OCI-LY7 (cell line): ENCODE data around the gene DOCK1. TPM values are rescaled to one million over a fixed set of nuclear protein-coding genes. Genes with fewer than 3 reads are reported as not detected.

Experiments used
- BruUV-seq: library from RNA; stranded (reverse); fragments of 400-500 nt; replicated peaks from 2 replicates; lab custom pipeline; 2021; lab: Mats Ljungman, UMichigan
- CTCF ChIA-PET: fragments of 300-600 bp; sonication (Branson Sonifier 250); formaldehyde crosslinking; loops from one replicate; lab custom pipeline; 2022; ENCODE audit warnings: antibody characterized with exemption; ENCODE audit not compliant: unreplicated experiment; lab: Charles Lee
- POLR2A ChIA-PET: fragments of 300-600 bp; sonication (Branson Sonifier 250); formaldehyde crosslinking; loops from one replicate; lab custom pipeline; 2022; ENCODE audit warnings: antibody characterized with exemption; lab: Charles Lee
- DNase-seq: peaks from one replicate; pipeline ENCODE4 v3.0.0-alpha.2; 2015; ENCODE audit warnings: low spot score
- H2AFZ ChIP-seq: fragments of 200-600 bp; sonication (generic), shearing (Covaris generic); 2 replicates; pipeline ENCODE4 v1.6.1; 2014; ENCODE audit warnings: mild to moderate bottlenecking, antibody characterized with exemption, low read length, moderate library complexity
- H3K27ac ChIP-seq: fragments of 200-600 bp; sonication (generic); 2 replicates; pipeline ENCODE4 v1.5.1; 2014; ENCODE audit warnings: mixed run types, low read depth, mild to moderate bottlenecking, moderate library complexity, low read length, inconsistent platforms; ENCODE audit not compliant: poor library complexity, severe bottlenecking
- H3K36me3 ChIP-seq: fragments of 200-600 bp; sonication (generic); 2 replicates; pipeline ENCODE4 v1.6.1; 2014; ENCODE audit warnings: mild to moderate bottlenecking, antibody characterized with exemption, low read length, moderate library complexity, mixed read lengths; ENCODE audit not compliant: insufficient read depth
- H3K4me1 ChIP-seq: fragments of 200-600 bp; sonication (generic); 2 replicates; pipeline ENCODE4 v1.5.1; 2014; ENCODE audit warnings: mild to moderate bottlenecking, low read length; ENCODE audit not compliant: insufficient read depth, poor library complexity, severe bottlenecking
- H3K4me2 ChIP-seq: fragments of 200-600 bp; sonication (generic); 2 replicates; pipeline ENCODE4 v1.6.1; 2014; ENCODE audit warnings: mild to moderate bottlenecking, low read length
- H3K4me3 ChIP-seq: fragments of 200-600 bp; sonication (generic); 2 replicates; pipeline ENCODE4 v1.5.1; 2014; ENCODE audit warnings: mild to moderate bottlenecking, low read depth, low read length; ENCODE audit not compliant: poor library complexity, severe bottlenecking
- H3K79me2 ChIP-seq: fragments of 200-600 bp; sonication (generic); 2 replicates; pipeline ENCODE4 v1.6.1; 2016; ENCODE audit warnings: low read depth, mild to moderate bottlenecking, low read length, moderate library complexity, mixed read lengths; ENCODE audit not compliant: insufficient read depth
- H3K9me2 ChIP-seq: fragments of 200-600 bp; sonication (generic); 2 replicates; pipeline ENCODE4 v1.6.1; 2016; ENCODE audit warnings: mild to moderate bottlenecking, low read length, mixed read lengths; ENCODE audit not compliant: insufficient read depth
- H3K9me3 ChIP-seq: fragments of 200-600 bp; sonication (generic); 2 replicates; pipeline ENCODE4 v1.6.1; 2014; ENCODE audit warnings: mild to moderate bottlenecking, mixed run types, low read length, mixed read lengths
- H4K20me1 ChIP-seq: fragments of 200-600 bp; sonication (generic); 2 replicates; pipeline ENCODE4 v1.6.1; 2014; ENCODE audit warnings: mild to moderate bottlenecking, antibody characterized with exemption, low read length, moderate library complexity, mixed read lengths; ENCODE audit not compliant: insufficient read depth
- EZH2phosphoT487 ChIP-seq: fragments of 200-600 bp; sonication (generic); IDR thresholded peaks from 2 replicates; pipeline ENCODE4 v1.6.1; 2018; ENCODE audit warnings: low read depth, borderline replicate concordance, mild to moderate bottlenecking, mixed run types, antibody characterized with exemption, low read length, moderate library complexity, mixed read lengths
- intact Hi-C: fragments of 100-400 bp; cut with micrococcal nuclease; formaldehyde crosslinking; loops from one replicate; pipeline ENCODE4 v1.10.0; 2022; ENCODE audit not compliant: unreplicated experiment
- total RNA-seq, 2 experiments: library from RNA; depleted of rRNA in 1 of 2; stranded (reverse); fragments of >200 nt in 1 of 2; shearing (Covaris generic) in 1 of 2; gene quantifications; 2 replicates each; pipeline ENCODE4 v1.2.3, GENCODE V29; 2014 to 2022
- TF ChIP-seq, protein P1 (sequence below): fragments of 200-600 bp; sonication (generic); conservative IDR thresholded peaks from 2 replicates; pipeline ENCODE4 v1.5.1; 2014; ENCODE audit warnings: mild to moderate bottlenecking, antibody characterized with exemption, low read length, moderate library complexity, mixed read lengths

DOCK1 gene
- total RNA-seq, 2 experiments from 2014 or later, result not detected

DNA sequence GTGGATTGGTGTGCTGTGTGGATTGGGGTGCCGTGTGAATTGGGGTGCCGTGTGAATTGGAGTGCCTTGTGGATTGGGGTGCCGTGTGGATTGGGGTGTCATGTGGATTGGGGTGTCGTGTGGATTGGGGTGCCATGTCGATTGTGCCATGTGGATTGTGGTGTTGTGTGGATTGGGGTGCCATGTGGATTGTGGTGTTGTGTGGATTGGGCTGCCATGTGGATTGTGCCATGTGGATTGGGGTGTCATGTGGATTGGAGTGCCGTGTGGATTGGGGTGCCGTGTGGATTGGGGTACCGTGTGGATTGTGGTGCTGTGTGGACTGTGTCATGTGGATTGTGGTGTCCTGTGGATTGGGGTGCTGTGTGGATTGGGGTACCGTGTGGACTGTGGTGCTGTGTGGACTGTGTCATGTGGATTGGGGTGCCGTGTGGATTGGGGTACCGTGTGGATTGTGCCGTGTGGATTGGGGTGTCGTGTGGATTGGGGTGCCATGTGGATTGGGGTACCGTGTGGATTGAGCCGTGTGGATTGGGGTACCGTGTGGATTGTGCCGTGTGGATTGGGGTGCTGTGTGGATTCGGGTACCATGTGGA is 523.3 kb downstream of the DOCK1 start:
- ChIA-PET POLR2A (no interaction called here), CTCF (no interaction called here)
- H2AFZ ChIP-seq, result no peak overlapping the region
- DNase-seq, result no peak
- no TSS peak for BruUV-seq
- intact Hi-C loops, result no loop called here
- no peaks in the 10 kb centered on the region for H3K36me3 ChIP-seq
- H3K9me3 ChIP-seq, result no peaks in the 10 kb centered on the region
- TF ChIP-seq EZH2phosphoT487, result no peak
- TF ChIP-seq, protein P1, sequence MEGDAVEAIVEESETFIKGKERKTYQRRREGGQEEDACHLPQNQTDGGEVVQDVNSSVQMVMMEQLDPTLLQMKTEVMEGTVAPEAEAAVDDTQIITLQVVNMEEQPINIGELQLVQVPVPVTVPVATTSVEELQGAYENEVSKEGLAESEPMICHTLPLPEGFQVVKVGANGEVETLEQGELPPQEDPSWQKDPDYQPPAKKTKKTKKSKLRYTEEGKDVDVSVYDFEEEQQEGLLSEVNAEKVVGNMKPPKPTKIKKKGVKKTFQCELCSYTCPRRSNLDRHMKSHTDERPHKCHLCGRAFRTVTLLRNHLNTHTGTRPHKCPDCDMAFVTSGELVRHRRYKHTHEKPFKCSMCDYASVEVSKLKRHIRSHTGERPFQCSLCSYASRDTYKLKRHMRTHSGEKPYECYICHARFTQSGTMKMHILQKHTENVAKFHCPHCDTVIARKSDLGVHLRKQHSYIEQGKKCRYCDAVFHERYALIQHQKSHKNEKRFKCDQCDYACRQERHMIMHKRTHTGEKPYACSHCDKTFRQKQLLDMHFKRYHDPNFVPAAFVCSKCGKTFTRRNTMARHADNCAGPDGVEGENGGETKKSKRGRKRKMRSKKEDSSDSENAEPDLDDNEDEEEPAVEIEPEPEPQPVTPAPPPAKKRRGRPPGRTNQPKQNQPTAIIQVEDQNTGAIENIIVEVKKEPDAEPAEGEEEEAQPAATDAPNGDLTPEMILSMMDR, result no peak
- H3K79me2 ChIP-seq, result no peaks in the 10 kb centered on the region
- H3K4me1 ChIP-seq, result no peaks in the 10 kb centered on the region
- no peak overlapping the region for H3K4me2 ChIP-seq
- H3K27ac ChIP-seq, result no peak overlapping the region
- H3K4me3 ChIP-seq, result no peak overlapping the region
- H4K20me1 ChIP-seq, result no peaks in the 10 kb centered on the region
- H3K9me2 ChIP-seq, result no peaks in the 10 kb centered on the region

DNA sequence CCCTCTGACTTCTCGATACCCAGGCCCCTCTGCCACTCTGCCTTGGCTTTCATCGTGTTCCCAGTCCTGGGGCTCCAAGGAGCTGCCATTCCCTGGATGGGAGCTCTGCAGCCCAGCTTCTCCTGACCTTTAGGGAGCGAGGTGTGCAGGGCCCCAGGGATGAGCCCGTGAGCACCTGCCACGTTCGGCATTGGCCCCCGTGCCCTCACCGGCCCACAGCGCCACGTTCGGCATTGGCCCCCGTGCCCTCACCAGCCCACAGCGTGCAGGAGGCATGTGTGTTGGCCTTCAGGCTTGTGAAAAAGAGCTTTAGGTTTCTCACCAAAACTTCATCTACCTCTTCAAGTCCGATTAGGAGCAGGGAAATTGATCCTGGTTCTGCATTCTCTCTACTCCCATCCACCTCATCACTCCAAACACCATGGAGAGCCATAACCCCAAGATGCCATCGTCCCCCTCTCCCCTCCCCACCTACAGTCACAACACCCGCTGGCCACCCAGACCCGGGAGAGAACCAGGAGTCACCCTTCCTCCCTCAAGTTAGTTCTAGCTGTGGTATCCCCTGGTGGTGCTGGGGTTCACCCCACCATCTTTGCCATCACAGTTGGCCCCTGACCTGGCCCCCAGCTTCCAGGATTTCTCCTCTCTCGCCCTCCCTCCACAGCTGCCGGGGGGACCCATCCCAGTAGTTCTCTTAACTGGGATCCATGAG is 524.5 kb downstream of the DOCK1 start:
- Histone ChIP-seq H2AFZ (no peak overlapping the region), H4K20me1 (no peaks in the 10 kb centered on the region), H3K9me3 (no peaks in the 10 kb centered on the region), H3K4me1 (no peaks in the 10 kb centered on the region), H3K27ac (no peak overlapping the region), H3K36me3 (no peaks in the 10 kb centered on the region), H3K79me2 (no peaks in the 10 kb centered on the region), H3K4me2 (no peak overlapping the region), H3K9me2 (no peaks in the 10 kb centered on the region), H3K4me3 (no peak overlapping the region)
- no TSS peak for BruUV-seq
- DNase-seq, result no peak
- POLR2A ChIA-PET, result no interaction called here
- intact Hi-C loops, result no loop called here
- TF ChIP-seq, protein P1, result no peak
- no peak for TF ChIP-seq EZH2phosphoT487
- CTCF ChIA-PET, result no interaction called here

DNA sequence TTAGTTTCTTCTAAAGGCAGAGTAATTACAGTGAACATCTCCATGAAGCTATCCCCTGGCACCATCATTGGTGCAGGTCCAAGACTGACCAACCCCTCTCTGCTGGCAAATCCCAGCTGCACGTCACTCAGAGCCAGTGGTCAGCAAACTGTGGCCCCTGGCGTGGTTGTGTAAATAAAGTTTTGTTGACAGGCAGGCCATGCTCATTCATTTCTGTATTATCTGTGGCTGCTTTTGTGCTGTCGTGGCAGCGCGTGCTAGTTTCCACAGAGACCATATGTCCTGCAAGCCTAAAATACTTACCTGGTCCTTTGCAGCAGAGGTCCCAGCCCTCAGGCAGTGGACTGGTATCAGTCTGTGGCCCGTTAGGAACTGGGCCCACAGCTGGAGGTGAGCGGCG is 526.3 kb downstream of the DOCK1 start:
- ChIA-PET CTCF (no interaction called here), POLR2A (no interaction called here)
- no peaks in the 10 kb centered on the region for H3K9me3 ChIP-seq
- H3K4me2 ChIP-seq, result no peak overlapping the region
- no peaks in the 10 kb centered on the region for H3K36me3 ChIP-seq
- TF ChIP-seq, protein P1, result no peak
- TF ChIP-seq EZH2phosphoT487, result no peak
- no peak overlapping the region for H3K27ac ChIP-seq
- no peak overlapping the region for H2AFZ ChIP-seq
- H4K20me1 ChIP-seq, result no peaks in the 10 kb centered on the region
- no peaks in the 10 kb centered on the region for H3K4me1 ChIP-seq
- no peaks in the 10 kb centered on the region for H3K9me2 ChIP-seq
- intact Hi-C loops, result no loop called here
- H3K79me2 ChIP-seq, result no peaks in the 10 kb centered on the region
- BruUV-seq, result no TSS peak
- no peak overlapping the region for H3K4me3 ChIP-seq
- no peak for DNase-seq
